C4-2B (cell line): ENCODE data around the gene CDK9.

ENCODE experiments used
- ZFX ChIP-seq: fragments of 450-650 bp; IDR thresholded peaks from 2 replicates; pipeline ENCODE4 v1.6.1; 2017
- TF ChIP-seq, protein P1 (sequence below): fragments of 450-650 bp; conservative IDR thresholded peaks from 2 replicates; pipeline ENCODE4 v1.5.1; 2017; ENCODE audit warnings: mild to moderate bottlenecking

DNA sequence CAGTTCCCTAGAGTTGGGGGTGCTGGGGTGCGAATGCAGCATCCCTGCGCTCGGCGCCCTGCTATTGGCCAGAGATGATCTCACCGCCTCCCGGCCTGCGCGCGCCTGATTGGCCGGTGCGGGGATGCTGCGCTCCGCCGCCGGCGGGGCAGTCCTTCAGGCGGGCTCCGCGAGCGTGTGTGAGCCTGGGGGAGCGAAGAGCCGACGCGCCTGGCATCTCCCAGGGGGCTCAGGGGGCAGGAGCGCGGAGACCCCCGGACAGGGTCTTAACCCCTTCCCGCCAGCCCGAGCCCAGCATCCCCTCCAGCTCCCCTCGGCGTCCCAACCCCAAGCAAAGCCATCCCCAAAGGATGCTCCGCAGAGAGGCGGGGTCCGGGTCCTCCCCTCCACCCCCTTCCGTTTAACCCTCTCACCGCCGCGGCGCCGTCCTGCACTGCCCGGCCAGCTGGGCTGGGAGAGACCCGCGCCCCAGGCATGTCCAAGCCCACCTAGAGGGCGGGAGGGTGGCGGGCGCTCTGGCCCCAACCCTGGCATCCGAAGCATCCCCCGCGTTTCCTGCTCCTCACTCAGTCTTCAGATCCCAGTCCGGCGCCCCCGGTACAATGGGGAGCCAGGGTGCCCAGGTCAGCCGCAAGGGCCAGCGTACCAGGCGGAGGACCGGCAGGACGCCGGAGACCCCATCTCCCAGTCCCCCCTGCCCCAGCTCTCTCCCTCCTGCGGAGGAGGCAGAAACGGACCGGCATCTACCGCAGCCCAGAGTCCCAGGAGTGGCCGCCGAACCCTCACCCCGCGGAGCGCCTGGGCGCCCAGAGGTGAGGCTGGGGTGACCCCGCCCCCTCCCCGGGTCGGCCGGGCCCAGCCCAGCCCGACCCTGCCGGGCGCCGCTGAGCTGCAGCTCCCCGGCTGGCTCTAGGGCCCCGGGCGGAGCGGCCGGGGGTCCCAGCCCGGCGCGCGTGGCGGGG, 31.5 kb upstream of the CDK9 start:
- no peak for TF ChIP-seq ZFX
- TF ChIP-seq, protein P1, sequence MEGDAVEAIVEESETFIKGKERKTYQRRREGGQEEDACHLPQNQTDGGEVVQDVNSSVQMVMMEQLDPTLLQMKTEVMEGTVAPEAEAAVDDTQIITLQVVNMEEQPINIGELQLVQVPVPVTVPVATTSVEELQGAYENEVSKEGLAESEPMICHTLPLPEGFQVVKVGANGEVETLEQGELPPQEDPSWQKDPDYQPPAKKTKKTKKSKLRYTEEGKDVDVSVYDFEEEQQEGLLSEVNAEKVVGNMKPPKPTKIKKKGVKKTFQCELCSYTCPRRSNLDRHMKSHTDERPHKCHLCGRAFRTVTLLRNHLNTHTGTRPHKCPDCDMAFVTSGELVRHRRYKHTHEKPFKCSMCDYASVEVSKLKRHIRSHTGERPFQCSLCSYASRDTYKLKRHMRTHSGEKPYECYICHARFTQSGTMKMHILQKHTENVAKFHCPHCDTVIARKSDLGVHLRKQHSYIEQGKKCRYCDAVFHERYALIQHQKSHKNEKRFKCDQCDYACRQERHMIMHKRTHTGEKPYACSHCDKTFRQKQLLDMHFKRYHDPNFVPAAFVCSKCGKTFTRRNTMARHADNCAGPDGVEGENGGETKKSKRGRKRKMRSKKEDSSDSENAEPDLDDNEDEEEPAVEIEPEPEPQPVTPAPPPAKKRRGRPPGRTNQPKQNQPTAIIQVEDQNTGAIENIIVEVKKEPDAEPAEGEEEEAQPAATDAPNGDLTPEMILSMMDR = no peak
